Activated CD8-positive, alpha-beta memory T cell treated with anti-CD3 and anti-CD28 coated beads for 36 hours (primary cell): ENCODE measurements around the gene HK1. TPM values are rescaled to one million over a fixed set of nuclear protein-coding genes. Genes with fewer than 3 reads are reported as not detected.
"Not testable (repeated sequence)": the region's sequence is repeated elsewhere in the genome, so short reads cannot be mapped to it uniquely, and the experiment has no call there.

Experiments
- CTCF ChIA-PET: fragments of 350-600 bp; sonication (Branson Sonifier 250); formaldehyde crosslinking; loops from one replicate; lab custom pipeline; 2021; ENCODE audit warnings: antibody characterized with exemption; lab: Charles Lee
- POLR2A ChIA-PET: fragments of 350-600 bp; sonication (Branson Sonifier 250); formaldehyde crosslinking; loops from one replicate; lab custom pipeline; 2021; ENCODE audit warnings: antibody characterized with exemption; lab: Charles Lee
- total RNA-seq, 2 experiments: library from RNA; stranded (reverse); gene quantifications; one replicate each; pipeline ENCODE4 v1.2.3, GENCODE V29; 2021

Gene HK1
- total RNA-seq, 2 experiments from 2014 or later = 238 TPM

DNA sequence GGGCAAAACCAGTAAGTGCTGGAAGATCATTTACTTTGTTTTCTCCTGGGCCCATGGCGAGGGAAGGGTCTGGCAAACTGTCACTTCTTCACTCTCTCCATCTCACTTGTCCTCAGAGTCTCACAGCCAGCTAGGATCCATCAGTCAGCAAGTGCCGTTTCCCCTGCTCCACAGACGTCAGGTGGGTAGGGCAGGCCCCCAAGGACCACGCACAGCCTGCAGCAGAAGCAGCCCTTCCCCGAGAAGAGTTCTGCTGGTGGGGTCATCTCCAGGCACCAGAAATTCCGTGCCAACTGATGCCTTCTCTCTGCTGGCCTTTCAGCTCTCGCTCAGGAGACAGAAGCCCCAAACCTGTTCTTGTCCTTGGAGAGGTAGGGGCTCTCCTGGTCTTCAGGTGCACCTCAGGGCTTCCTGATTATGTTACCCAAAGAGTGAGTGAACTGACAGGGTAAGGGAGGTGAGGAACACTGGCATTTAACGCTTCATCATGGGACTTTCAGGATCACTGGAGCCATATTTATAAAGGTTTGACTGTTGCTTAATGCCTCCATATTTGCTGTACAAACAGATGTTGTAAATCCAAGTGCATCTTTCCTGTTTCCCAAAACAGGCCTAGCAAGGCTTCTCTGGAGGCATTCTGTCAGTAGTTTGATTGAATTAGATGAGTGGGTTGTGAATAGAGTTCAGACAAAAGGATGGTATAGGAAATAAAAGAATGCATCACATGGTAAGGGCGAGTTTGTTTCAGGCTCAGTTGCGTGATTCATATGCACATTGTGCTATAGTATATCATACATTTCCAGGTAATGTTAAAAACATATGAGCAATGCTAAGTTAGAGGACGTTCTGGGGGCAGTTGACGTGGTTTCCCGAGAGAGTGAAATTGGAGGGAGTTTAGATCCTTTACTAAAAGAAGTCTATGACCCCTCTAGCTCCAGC is 159.3 kb downstream of the HK1 start:
- POLR2A ChIA-PET = no interaction called here
- CTCF ChIA-PET = no interaction called here

DNA sequence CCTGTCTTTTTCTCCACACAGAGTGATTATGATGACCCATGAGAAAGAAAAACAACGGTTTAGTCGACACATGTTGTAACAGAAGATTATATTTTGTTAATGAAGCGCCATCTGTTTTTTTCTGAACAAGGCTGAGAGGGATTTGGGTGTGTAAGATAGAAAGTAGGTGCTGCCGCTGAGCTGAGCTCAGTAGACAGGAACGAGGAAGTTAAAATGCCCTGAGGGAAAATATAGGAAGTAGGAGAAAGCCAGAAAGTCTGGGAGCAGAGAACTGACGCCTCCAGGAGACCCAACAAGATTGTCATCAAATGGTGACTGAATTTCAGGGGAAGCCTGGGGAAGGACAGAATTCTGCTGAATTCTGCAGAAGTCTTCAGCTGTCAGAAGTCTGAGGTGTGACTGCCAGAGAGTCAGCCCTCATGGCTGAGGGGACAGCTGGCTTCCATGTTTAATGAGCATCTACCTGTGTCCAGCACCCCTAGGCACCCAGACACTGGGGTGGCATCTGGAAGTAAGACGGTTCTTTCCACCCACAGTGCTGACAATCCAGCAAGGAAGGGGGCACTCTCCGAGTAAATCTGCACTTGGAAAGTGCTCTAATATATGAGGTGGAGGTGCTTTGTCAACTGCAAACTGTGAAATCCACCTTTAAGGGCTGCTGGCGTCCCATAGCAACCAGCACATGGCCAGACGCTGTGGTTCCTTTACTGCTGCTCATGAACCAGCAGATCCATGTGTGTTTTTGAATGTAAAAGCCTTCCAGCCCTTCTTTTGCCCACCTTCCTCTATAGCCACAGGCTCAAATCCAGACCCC is 160.4 kb downstream of the HK1 start:
- ChIA-PET CTCF (interaction anchor here (0.6 kb wide), 1 partner anchor 63 kb away, joined by 3 read pairs; no protein-coding TSS in a partner anchor), POLR2A (no interaction called here)

DNA sequence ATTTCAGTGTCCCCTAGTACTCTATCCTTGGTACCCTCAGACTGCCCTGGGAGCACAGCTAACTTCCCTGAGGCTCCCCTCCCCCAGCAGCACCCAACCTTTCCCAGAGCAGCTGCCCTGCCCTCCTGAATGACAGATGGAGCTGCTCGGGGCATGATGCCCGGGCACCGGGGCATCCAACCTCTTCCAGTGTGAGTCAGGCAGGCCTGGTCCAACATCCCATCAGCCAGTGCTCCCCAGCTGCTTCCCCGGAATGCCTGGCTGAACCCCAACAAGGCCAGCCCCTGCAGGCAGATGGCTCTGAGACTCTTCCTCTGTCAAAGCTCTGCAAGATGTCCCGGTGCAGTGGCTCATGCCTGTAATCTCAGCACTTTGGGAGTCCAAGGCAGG is 161.0 kb downstream of the HK1 start:
- POLR2A ChIA-PET = no interaction called here
- CTCF ChIA-PET = interaction anchor here (0.6 kb wide), 1 partner anchor 63 kb away, joined by 3 read pairs; no protein-coding TSS in a partner anchor

DNA sequence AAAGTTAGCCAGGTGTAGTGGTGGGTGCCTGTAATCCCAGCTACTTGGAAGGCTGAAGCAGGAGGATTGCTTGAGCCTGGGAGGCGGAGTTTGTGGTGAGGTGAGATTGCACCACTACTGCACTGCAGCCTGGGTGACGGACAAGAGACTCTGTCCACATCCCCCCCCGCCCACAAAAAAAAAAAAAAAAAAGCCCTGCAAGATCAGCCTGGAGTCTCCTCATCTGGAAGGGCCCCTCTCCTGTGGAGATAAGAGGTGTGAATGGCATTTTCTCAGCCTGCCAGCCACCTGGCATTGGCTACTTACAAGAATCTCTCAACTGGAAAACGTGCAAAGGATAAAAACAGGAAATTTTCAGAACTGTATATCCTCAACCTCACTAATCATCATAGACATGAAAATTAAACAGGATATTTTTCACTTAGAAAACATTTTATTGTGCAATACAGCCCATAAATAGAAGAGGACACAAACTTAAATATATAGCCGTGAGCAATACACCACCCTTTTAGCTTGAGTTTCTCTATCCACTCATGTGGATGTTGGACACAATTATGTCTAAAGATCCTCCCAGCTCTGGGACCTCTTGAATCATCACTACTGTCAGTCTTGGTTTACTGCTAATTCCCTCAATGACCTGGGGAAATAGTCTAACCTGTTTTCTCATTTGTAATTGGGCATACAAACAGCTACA is 161.7 kb downstream of the HK1 start:
- ChIA-PET CTCF (no interaction called here), POLR2A (no interaction called here)

DNA sequence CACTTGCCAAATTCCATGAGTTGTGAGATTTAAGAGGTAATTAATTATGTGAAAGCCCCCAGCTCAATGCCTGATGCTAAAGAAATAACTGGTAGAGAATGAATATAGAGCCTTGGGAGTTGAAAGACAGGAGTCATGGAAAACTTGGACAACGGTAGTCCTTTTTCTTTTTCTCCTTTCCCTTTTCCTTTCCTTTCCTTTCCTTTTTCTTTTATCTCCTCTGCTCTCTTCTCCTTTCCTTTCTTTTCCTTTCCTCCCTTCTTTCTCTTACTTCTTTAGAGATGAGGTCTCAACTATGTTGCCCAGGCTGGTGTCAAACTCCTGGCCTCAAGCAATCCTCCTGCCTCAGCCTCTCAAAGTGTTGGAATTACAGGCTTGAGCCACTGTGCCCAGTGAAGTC is 165.1 kb downstream of the HK1 start:
- ChIA-PET CTCF (no interaction called here), POLR2A (interaction anchor here (0.6 kb wide), 1 partner anchor 17 kb away, joined by 5 read pairs; no protein-coding TSS in a partner anchor)

DNA sequence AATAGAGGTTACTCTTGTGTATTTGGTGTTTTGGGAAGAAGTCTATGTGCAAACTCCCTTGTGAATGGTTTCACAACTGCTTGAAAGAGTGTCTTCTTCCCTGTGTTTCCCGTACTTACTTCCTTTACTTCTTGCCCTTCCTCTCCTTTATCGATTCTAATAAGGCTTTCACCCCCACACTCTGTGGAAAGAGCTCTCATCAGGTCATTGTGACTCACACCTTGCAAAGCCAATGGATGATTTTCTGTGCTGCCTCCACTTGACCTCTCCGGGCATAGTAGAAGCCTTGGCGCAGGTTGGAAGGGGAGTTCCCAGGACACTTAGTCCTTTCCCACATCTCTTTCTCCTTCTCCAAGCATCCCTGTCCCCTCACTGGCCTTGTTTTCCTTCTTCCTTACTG is 166.7 kb downstream of the HK1 start:
- ChIA-PET POLR2A (no interaction called here), CTCF (interaction anchor here (1.0 kb wide), 2 partner anchors 8 to 17 kb away, joined by 3 read pairs; no protein-coding TSS in a partner anchor)

DNA sequence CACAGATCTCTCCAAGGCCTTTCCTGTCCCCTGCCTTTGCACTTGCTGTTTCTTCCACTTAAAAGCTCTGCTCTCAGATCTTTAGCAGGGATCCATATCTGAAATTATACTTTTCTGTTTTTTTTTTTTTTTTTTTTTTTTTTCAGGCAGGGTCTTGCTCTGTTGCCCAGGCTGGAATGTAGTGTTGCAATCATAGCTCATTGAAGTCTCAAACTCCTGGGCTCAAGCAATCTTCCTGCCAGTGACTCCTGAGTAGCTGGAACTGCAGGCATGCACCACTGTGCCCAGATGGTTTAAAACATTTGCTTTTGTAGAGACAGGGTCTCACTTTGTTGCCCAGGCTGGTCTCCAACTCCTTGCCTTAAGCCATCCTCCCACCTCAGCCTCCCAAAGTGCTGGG is 167.9 kb downstream of the HK1 start:
- CTCF ChIA-PET = no interaction called here
- POLR2A ChIA-PET = no interaction called here

DNA sequence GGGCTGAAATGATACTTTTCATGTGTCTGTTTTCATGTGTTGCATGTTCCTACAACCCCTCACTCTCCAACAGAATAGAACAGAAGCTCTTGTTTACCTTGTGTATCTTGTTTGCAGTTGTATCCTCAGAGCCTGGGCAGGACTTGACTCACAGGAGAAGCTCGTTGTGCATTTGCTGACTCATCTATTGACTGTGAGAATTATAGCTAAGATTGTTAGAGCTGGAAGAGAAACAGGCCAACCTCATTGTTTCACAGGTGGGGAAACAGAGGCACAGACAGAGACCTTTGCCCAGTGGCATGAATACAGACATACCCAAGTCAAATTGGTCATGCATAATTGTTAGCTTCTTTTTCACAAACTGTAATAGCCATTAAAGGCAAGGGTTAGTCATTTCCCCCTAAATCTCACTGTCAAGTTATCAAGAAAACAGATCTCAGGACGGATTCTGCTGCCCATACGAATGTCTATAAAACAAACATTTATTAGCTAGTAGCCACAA is 168.4 kb downstream of the HK1 start:
- ChIA-PET POLR2A (no interaction called here), CTCF (interaction anchor here (1.5 kb wide), 1 partner anchor 61 kb away, joined by 4 read pairs; no protein-coding TSS in a partner anchor)

DNA sequence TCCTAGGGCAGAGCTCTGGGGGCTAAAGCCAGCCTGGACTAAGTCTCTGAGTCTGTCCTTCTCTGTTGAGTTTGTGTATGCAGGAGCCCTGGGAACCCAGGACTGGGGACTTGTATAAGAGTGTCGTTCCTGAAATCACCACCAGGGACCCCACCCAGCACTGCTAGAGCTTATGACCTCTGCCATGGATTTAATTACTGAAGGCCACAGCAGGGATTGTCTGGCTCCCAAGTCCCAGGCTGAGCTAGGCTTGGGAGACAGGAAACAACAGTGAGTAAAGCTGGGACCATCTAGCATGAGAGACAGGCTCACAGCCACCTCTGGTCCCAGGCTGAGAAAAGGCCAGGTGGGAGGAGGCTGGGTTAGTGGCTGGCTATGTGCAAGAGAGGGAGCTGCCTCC is 171.5 kb downstream of the HK1 start:
- ChIA-PET POLR2A (interaction anchor here (0.6 kb wide), 1 partner anchor 127 kb away, joined by 3 read pairs; no protein-coding TSS in a partner anchor), CTCF (interaction anchor here (0.6 to 1.8 kb wide), 6 partner anchors 13 to 265 kb away, joined by 3 to 6 read pairs (median 3); no protein-coding TSS in a partner anchor)

DNA sequence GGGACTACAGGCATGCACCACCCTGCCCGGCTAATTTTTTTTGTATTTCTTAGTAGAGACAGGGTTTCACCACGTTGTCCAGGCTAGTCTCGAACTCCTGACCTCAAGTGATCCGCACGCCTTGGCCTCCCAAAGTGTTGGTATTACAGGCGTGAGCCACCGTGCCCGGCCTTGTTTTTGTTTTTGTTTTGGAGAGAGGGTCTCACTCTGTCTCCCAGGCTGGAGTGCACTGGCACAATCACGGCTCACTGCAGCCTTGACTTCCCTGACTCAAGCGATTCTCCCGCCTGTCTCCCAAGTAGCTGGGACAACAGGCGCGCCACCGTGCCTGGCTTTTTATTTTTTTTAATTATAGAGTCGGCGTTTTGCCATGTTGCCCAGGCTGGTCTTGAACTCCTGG is 172.1 kb downstream of the HK1 start:
- POLR2A ChIA-PET = not testable (repeated sequence)
- CTCF ChIA-PET = interaction anchor here (0.6 to 1.8 kb wide), 4 partner anchors 12 to 57 kb away, joined by 3 to 6 read pairs (median 4); no protein-coding TSS in a partner anchor

DNA sequence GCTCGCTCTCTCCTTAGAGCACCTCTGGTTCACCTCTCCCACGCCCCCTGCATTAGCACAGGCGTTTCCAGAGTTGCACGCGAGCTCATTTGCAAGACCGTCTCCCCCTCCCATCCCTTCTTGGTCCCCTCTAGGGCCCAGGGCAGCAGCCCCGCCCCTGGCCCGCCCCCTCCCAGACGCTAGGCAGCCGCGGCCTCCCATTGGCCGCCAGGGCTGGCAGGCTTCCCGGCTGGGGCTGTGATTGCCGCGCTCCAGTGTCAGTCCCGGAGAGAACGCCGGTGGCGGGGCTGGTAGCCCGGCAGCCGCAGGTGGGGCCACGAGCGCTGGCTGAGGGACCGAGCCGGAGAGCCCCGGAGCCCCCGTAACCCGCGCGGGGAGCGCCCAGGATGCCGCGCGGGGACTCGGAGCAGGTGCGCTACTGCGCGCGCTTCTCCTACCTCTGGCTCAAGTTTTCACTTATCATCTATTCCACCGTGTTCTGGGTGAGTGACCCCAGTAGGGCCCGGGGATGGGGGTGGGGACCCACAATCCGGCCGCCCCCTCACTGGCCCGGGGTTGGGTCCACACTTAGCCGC is 173.0 kb downstream of the HK1 start, which contains the start of gene TSPAN15:
TSPAN15 (plus strand) TSS at position 257 of the 575 bp plus-strand sequence; CDS start at position 387, 130 bp downstream.
- CTCF ChIA-PET = interaction anchor here (1.0 to 1.8 kb wide), 2 partner anchors 22 to 56 kb away, joined by 3 to 6 read pairs; no protein-coding TSS in a partner anchor
- POLR2A ChIA-PET = interaction anchor here (0.6 kb wide), 1 partner anchor 20 kb away, joined by 4 read pairs; no protein-coding TSS in a partner anchor

Other genes starting within 250 kb of the HK1 start
- gene SRGN, start 190.4 kb upstream of the HK1 start, total RNA-seq = 100 to 1,000 TPM; 661 to 673 TPM
- gene VPS26A, start 154.3 kb upstream of the HK1 start, total RNA-seq = 10 to 100 TPM; 41.5 to 47.4 TPM
- 10 to 100 TPM; 53.6 TPM for gene SUPV3L1, start 98.3 kb upstream of the HK1 start, total RNA-seq
- not detected for gene HKDC1, start 58.2 kb upstream of the HK1 start, total RNA-seq
- gene TACR2, start 138.4 kb downstream of the HK1 start, total RNA-seq = not detected
- gene TSPAN15, start 173.0 kb downstream of the HK1 start, total RNA-seq = 1 to 10 TPM; 1.4 to 1.7 TPM